ENCODE results near the gene EEPD1. TPM values are rescaled to one million over a fixed set of nuclear protein-coding genes. Genes with fewer than 3 reads are reported as not detected.

EEPD1 gene
- total and polyA plus RNA-seq, 9 donors: 5.6 to 16.6 (median 11.5) TPM

- intact Hi-C loops (cut with DNase I): no loop called here
- no peak for DNase-seq
- H3K9me3 ChIP-seq: no peaks in the 10 kb centered on the region
- TF ChIP-seq CTCF (IDR thresholded peaks at IDR 0.05): no peak
- TF ChIP-seq EP300 (IDR thresholded peaks at IDR 0.05): no peak
- no peak for TF ChIP-seq POLR2A (IDR thresholded peaks at IDR 0.05)
- no peak overlapping the region for H3K4me3 ChIP-seq
- H3K27ac ChIP-seq: no peak overlapping the region
- 90 to 97% (median 94%) methylated on average over 1 of the region's 1 CpG for WGBS, 3 donors
- no peaks in the 10 kb centered on the region for H3K27me3 ChIP-seq
- no peaks in the 10 kb centered on the region for H3K36me3 ChIP-seq
- peaks cover 3% of the 10 kb centered on the region for H3K4me1 ChIP-seq (ENCODE audit: insufficient read depth)
These were observed 143.2 kb downstream of the EEPD1 start for GRCh38 chr7:36296284-36296683.

- Histone ChIP-seq H3K36me3 (no peaks in the 10 kb centered on the region), H3K4me1 (ENCODE audit: insufficient read depth) (peaks cover 2% of the 10 kb centered on the region), H3K9me3 (no peaks in the 10 kb centered on the region), H3K27ac (no peak overlapping the region), H3K27me3 (no peaks in the 10 kb centered on the region), H3K4me3 (no peak overlapping the region)
- WGBS, 3 donors: 90 to 95% (median 92%) methylated on average over 7 of the region's 7 CpGs
- TF ChIP-seq EP300 (IDR thresholded peaks at IDR 0.05): no peak
- no peak for TF ChIP-seq POLR2A (IDR thresholded peaks at IDR 0.05)
- no peak for TF ChIP-seq CTCF (IDR thresholded peaks at IDR 0.05)
- intact Hi-C loops (cut with DNase I): no loop called here
- DNase-seq: no peak
These were observed 144.4 kb downstream of the EEPD1 start for GRCh38 chr7:36297364-36298009.

- no peaks in the 10 kb centered on the region for H3K27me3 ChIP-seq
- no peak for TF ChIP-seq EP300 (IDR thresholded peaks at IDR 0.05)
- TF ChIP-seq CTCF (IDR thresholded peaks at IDR 0.05): no peak
- TF ChIP-seq POLR2A (IDR thresholded peaks at IDR 0.05): no peak
- no peak overlapping the region for H3K4me3 ChIP-seq
- DNase-seq: no peak
- H3K27ac ChIP-seq: no peak overlapping the region
- H3K4me1 ChIP-seq (ENCODE audit: insufficient read depth): peaks cover 2% of the 10 kb centered on the region
- H3K9me3 ChIP-seq: no peaks in the 10 kb centered on the region
- no peaks in the 10 kb centered on the region for H3K36me3 ChIP-seq
- intact Hi-C loops (cut with DNase I): no loop called here
- 88 to 89% (median 88%) methylated on average over 4 of the region's 4 CpGs for WGBS, 3 donors
These were observed 145.1 kb downstream of the EEPD1 start for GRCh38 chr7:36298106-36298505.

GRCh38 chr7:36299223-36299774, 146.2 kb downstream of the EEPD1 start:
- 92 to 95% (median 92%) methylated on average over 17 of the region's 17 CpGs for WGBS, 3 donors
- Histone ChIP-seq H3K36me3 (no peaks in the 10 kb centered on the region), H3K9me3 (no peaks in the 10 kb centered on the region), H3K4me3 (no peak overlapping the region), H3K27me3 (no peaks in the 10 kb centered on the region), H3K4me1 (ENCODE audit: insufficient read depth) (peaks cover 11% of the 10 kb centered on the region), H3K27ac (no peak overlapping the region)
- intact Hi-C loops (cut with DNase I): no loop called here
- DNase-seq: no peak
- TF ChIP-seq EP300 (IDR thresholded peaks at IDR 0.05): no peak
- TF ChIP-seq POLR2A (IDR thresholded peaks at IDR 0.05): no peak
- no peak for TF ChIP-seq CTCF (IDR thresholded peaks at IDR 0.05)

Data from ovary (tissue), 9 donors.